Gastrocnemius medialis (tissue), 4 donors: Measurements from ENCODE around the gene DNAJC15. TPM values are rescaled to one million over a fixed set of nuclear protein-coding genes. Genes with fewer than 3 reads are reported as not detected.

Experiments
- ATAC-seq, 2 donors: fragments of 150-250 bp; one replicate each; pipeline ENCODE4 v1.9.1; 2016
- DNase-seq, 2 donors: peaks; one replicate each; pipeline ENCODE4 v3.0.0-alpha.2; 2019
- H3K27ac ChIP-seq, 4 donors: fragments of 200-600 bp; sonication (generic); 1 replicate in 1 of 4; 2 replicates in 3 of 4; pipeline ENCODE4 v1.5.1; 2016 to 2018; ENCODE audit warnings: mild to moderate bottlenecking in 2 of 4, moderate library complexity in 1 of 4
- H3K27me3 ChIP-seq, 3 donors: fragments of 200-600 bp; sonication (generic) in 2 of 3; 1 replicate in 1 of 3; 2 replicates in 2 of 3; pipeline versions ENCODE4 v1.5.1 to v1.6.0; 2016 to 2019; ENCODE audit warnings: mild to moderate bottlenecking in 1 of 3, moderate library complexity in 1 of 3
- H3K36me3 ChIP-seq, 2 donors: fragments of 200-600 bp; sonication (generic) in 1 of 2; one replicate each; pipeline ENCODE4 v1.5.1; 2017 to 2018
- H3K4me1 ChIP-seq, 2 donors: fragments of 200-600 bp; sonication (generic) in 1 of 2; one replicate each; pipeline ENCODE4 v1.5.1; 2016 to 2017; ENCODE audit warnings: mild to moderate bottlenecking in 2 of 2
- H3K4me3 ChIP-seq, 4 donors: fragments of 200-600 bp; sonication (generic) in 3 of 4; 1 replicate in 1 of 4; 2 replicates in 3 of 4; pipeline ENCODE4 v1.5.1; 2016 to 2019; ENCODE audit warnings: mild to moderate bottlenecking in 2 of 4
- H3K9me3 ChIP-seq, 3 donors: fragments of 200-600 bp; sonication (generic) in 2 of 3; 1 replicate in 1 of 3; 2 replicates in 2 of 3; pipeline ENCODE4 v1.5.1; 2016 to 2019
- POLR2A ChIP-seq, 2 donors: fragments of 450-650 bp; IDR thresholded peaks; one replicate each; pipeline ENCODE4 v1.6.1; 2017; ENCODE audit warnings: antibody characterized with exemption in 2 of 2, mild to moderate bottlenecking in 2 of 2, moderate library complexity in 2 of 2
- in situ Hi-C, 4 donors: fragments of 200-750 bp; cut with MboI; loops; one replicate each; pipeline versions ENCODE4 v1.15.0 to v1.8.0; 2017; ENCODE audit warnings: low sequenced_read_pairs in 4 of 4
- intact Hi-C: fragments of 100-400 bp; cut with DNase I; formaldehyde crosslinking; loops from one replicate; pipeline ENCODE4 v1.15.1; 2023; ENCODE audit warnings: low total_unique reads
- total RNA-seq, 4 donors: library from RNA; depleted of rRNA; stranded (reverse); fragments of >200 nt; gene quantifications; one replicate each; pipeline versions ENCODE4 v1.1.0 to v1.2.3, GENCODE V29; 2016
- TF ChIP-seq, protein P1 (sequence below), 5 experiments: fragments of 450-650 bp in 3 of 5; fragments of 200-600 bp in 2 of 5; sonication (generic) in 2 of 5; IDR thresholded peaks in 4 of 5; conservative IDR thresholded peaks in 1 of 5; 1 replicate in 4 of 5; 2 replicates in 1 of 5; pipeline ENCODE4 v1.5.1; 2016 to 2019; ENCODE audit warnings: antibody characterized with exemption in 5 of 5, mild to moderate bottlenecking in 3 of 5, moderate library complexity in 3 of 5

Gene DNAJC15
- total RNA-seq, 4 donors from 2014 or later, result 6.2 to 19.5 (median 12.3) TPM

DNA sequence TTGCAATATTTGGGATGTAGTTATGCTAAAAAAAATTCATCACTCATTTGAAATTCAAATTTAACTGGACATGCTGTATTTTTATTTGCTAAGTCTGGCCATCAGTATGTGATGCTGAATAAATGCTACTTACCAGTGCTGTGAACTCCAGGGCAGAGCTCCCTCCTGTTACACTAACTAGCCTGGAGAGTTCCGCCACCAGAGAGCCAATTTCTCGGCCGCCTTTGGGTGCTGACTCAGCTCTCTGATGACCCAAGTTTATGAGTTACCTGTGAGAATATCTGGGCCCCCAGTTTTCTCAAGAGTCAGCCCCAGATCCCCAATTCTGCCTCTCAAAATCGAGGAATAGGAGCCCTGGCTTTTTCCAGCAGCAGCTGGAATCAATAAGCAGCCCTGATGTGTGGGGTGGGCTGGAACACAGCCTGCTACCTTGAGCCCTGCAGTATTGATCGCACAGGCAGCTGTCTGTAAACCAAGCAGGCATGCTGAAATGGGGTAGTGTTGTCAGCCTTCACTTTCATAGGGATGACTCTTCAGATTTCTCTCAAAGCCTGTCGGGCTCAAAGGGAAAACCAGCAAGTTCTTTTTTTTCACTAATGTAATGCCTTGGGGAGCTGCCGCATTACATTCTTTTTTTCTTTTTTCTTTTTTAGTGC lies 113.7 kb downstream of the DNAJC15 start:
- H3K4me3 ChIP-seq, result no peak overlapping the region
- no peak for DNase-seq
- intact Hi-C loops, result no loop called here

DNA sequence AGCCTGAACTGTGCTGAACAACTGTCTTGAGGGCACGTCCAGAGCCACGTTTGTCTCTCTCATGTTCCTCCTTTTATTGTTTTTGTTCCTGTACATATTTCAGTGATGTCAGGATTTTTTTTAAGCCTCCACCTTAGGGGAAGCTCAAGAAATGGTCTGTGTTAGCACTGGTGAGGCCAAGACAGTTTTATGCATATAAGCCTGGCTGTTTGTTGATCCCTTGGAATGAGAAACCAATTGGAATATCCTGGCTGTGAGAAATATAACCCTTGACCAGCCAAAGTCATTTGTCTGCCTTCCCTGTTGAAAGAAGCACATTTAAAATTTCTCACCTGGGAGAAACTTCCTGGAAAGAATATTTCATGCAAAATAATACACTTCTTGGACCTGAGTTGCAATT lies 115.8 kb downstream of the DNAJC15 start:
- Histone ChIP-seq H3K9me3 (no peaks in the 10 kb centered on the region), H3K4me3 (no peak overlapping the region), H3K27ac (no peak overlapping the region), H3K4me1 (no peaks in the 10 kb centered on the region), H3K36me3 (no peaks in the 10 kb centered on the region), H3K27me3 (no peaks in the 10 kb centered on the region)
- no peak for TF ChIP-seq POLR2A (IDR thresholded peaks at IDR 0.05)
- TF ChIP-seq, protein P1, sequence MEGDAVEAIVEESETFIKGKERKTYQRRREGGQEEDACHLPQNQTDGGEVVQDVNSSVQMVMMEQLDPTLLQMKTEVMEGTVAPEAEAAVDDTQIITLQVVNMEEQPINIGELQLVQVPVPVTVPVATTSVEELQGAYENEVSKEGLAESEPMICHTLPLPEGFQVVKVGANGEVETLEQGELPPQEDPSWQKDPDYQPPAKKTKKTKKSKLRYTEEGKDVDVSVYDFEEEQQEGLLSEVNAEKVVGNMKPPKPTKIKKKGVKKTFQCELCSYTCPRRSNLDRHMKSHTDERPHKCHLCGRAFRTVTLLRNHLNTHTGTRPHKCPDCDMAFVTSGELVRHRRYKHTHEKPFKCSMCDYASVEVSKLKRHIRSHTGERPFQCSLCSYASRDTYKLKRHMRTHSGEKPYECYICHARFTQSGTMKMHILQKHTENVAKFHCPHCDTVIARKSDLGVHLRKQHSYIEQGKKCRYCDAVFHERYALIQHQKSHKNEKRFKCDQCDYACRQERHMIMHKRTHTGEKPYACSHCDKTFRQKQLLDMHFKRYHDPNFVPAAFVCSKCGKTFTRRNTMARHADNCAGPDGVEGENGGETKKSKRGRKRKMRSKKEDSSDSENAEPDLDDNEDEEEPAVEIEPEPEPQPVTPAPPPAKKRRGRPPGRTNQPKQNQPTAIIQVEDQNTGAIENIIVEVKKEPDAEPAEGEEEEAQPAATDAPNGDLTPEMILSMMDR (IDR thresholded peaks at IDR 0.05 in 4 of 5, conservative IDR thresholded peaks at IDR 0.05 in 1 of 5), result no peak
- no peak for ATAC-seq
- in situ Hi-C loops, result no loop called here
- intact Hi-C loops, result no loop called here
- DNase-seq, result no peak

More for the DNA sequence above, 113.7 kb downstream of the DNAJC15 start:
- in situ Hi-C loops, result no loop called here
- ATAC-seq, result no peak
- Histone ChIP-seq H3K4me1 (no peaks in the 10 kb centered on the region), H3K9me3 (no peaks in the 10 kb centered on the region), H3K36me3 (no peaks in the 10 kb centered on the region), H3K27ac (no peak overlapping the region), H3K27me3 (no peaks in the 10 kb centered on the region)
- no peak for TF ChIP-seq POLR2A (IDR thresholded peaks at IDR 0.05)
- TF ChIP-seq, protein P1 (IDR thresholded peaks at IDR 0.05 in 4 of 5, conservative IDR thresholded peaks at IDR 0.05 in 1 of 5), result no peak

DNA sequence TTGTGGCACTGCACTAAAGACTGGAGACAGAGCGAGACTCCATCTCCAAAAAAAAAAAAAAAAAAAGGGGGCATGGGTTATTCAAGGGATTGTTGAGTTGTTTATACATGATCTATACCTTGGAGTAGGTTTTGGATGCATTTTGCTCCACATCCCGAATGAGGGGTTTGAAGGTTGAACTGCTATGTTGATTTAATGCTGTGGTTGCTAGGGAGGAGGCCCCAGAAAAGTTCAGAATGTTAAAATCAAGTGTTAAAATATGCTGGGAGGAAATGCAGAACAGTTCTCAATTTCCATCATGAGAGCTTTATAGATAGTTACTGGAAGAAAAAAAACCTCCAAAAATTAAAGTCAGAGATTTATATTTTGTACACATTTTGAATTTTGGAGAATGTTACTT lies 116.5 kb downstream of the DNAJC15 start:
- TF ChIP-seq POLR2A (IDR thresholded peaks at IDR 0.05), result no peak
- TF ChIP-seq, protein P1 (IDR thresholded peaks at IDR 0.05 in 4 of 5, conservative IDR thresholded peaks at IDR 0.05 in 1 of 5), result no peak
- in situ Hi-C loops, result no loop called here
- Histone ChIP-seq H3K27me3 (no peaks in the 10 kb centered on the region), H3K4me3 (no peak overlapping the region), H3K9me3 (no peaks in the 10 kb centered on the region), H3K36me3 (no peaks in the 10 kb centered on the region), H3K27ac (no peak overlapping the region), H3K4me1 (no peaks in the 10 kb centered on the region)
- DNase-seq (no peak), ATAC-seq (no peak)
- intact Hi-C loops, result no loop called here

DNA sequence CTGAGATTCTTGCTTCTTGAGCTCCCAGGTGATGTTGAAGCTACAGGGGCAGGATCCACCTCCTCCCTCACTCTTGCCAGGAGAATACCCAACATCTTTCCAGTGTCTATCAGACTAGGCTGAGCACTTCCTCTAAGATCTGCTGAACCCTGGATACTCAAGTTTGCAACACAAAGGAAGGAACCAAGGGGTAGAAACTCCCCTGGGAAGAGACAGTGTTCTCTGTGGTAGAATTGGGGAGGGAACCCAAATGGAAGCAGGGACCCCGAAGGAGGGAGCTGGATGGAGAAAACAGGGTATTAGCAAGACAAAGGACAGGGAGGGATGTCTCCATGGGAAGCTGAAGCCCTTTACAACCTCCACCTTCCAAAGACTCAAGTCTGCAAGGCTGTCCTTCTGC lies 117.6 kb downstream of the DNAJC15 start:
- H3K36me3 ChIP-seq, result no peaks in the 10 kb centered on the region
- in situ Hi-C loops (no loop called here), intact Hi-C loops (no loop called here)
- no peaks in the 10 kb centered on the region for H3K9me3 ChIP-seq
- DNase-seq (no peak), ATAC-seq (no peak)
- TF ChIP-seq, protein P1 (IDR thresholded peaks at IDR 0.05 in 4 of 5, conservative IDR thresholded peaks at IDR 0.05 in 1 of 5), result no peak
- no peak for TF ChIP-seq POLR2A (IDR thresholded peaks at IDR 0.05)
- H3K27ac ChIP-seq, result no peak overlapping the region
- H3K4me1 ChIP-seq, result no peaks in the 10 kb centered on the region
- H3K4me3 ChIP-seq, result no peak overlapping the region
- no peaks in the 10 kb centered on the region for H3K27me3 ChIP-seq

DNA sequence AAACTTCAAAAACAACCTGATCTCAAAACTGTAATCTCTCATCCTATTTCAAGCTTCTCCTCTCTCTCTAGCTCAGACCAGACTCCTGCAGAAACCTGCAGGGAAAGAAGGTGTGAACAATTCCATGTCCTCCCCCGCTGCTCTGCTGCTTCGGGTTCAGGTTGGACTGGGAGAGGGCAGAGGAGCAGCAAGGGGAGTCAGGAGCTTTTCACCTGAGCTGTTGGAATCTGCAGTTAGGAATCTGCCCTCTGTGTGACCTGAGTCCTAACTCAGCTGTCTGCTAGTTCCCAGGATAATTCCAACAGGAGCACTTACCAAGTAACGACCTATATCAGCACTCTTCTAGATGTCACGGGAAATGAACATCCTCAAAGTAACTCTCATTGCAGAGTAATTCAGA lies 118.3 kb downstream of the DNAJC15 start:
- ATAC-seq (no peak), DNase-seq (no peak)
- TF ChIP-seq POLR2A (IDR thresholded peaks at IDR 0.05), result no peak
- TF ChIP-seq, protein P1 (IDR thresholded peaks at IDR 0.05 in 4 of 5, conservative IDR thresholded peaks at IDR 0.05 in 1 of 5), result no peak
- Histone ChIP-seq H3K27me3 (no peaks in the 10 kb centered on the region), H3K4me3 (no peak overlapping the region), H3K4me1 (no peaks in the 10 kb centered on the region), H3K36me3 (no peaks in the 10 kb centered on the region), H3K27ac (no peak overlapping the region), H3K9me3 (no peaks in the 10 kb centered on the region)
- intact Hi-C loops, result no loop called here
- in situ Hi-C loops, result no loop called here
